GM23338 (cell line): ENCODE results near the gene SMURF1.

Experiments used
- CREB1 ChIP-seq: fragments of 250-450 bp; sonication (Bioruptor Pico); IDR thresholded peaks from 2 replicates; pipeline ENCODE4 v1.5.0; 2020; ENCODE audit warnings: low read depth, mild to moderate bottlenecking, moderate library complexity
- CTCF ChIP-seq, 2 experiments: fragments of 200-600 bp in 1 of 2; sonication (generic) in 1 of 2; conservative IDR thresholded peaks; 2 replicates each; pipeline versions ENCODE4 v1.5.1 to v1.6.1; 2016 to 2017; ENCODE audit warnings: antibody characterized with exemption in 2 of 2, low read depth in 2 of 2, mild to moderate bottlenecking in 2 of 2, moderate library complexity in 1 of 2
- EZH2 ChIP-seq: fragments of 200-600 bp; sonication (generic); IDR thresholded peaks from one replicate; pipeline ENCODE4 v1.8.0; 2017; ENCODE audit warnings: antibody characterized with exemption, mild to moderate bottlenecking, low read depth; ENCODE audit not compliant: unreplicated experiment
- EZH2phosphoT487 ChIP-seq: fragments of 200-600 bp; sonication (generic); IDR thresholded peaks from one replicate; pipeline ENCODE4 v1.8.1; 2018; ENCODE audit warnings: antibody characterized with exemption; ENCODE audit not compliant: unreplicated experiment
- JUNB ChIP-seq: IDR thresholded peaks from one replicate; pipeline ENCODE4 v1.6.1; 2016; ENCODE audit warnings: antibody characterized with exemption; ENCODE audit not compliant: unreplicated experiment
- POLR2AphosphoS5 ChIP-seq: IDR thresholded peaks from 2 replicates; pipeline ENCODE4 v1.6.1; 2016; ENCODE audit warnings: antibody characterized with exemption, low read depth
- REST ChIP-seq: IDR thresholded peaks from one replicate; pipeline ENCODE4 v1.6.1; 2018; ENCODE audit warnings: antibody characterized with exemption; ENCODE audit not compliant: unreplicated experiment
- STAT1 ChIP-seq: IDR thresholded peaks from one replicate; pipeline ENCODE4 v1.6.1; 2016; ENCODE audit warnings: antibody characterized with exemption; ENCODE audit not compliant: unreplicated experiment
- ZNF331 ChIP-seq: fragments of 250-450 bp; sonication (Bioruptor Pico); IDR thresholded peaks from 2 replicates; pipeline ENCODE4 v1.5.0; 2020; ENCODE audit warnings: low read depth, mild to moderate bottlenecking, moderate library complexity

DNA sequence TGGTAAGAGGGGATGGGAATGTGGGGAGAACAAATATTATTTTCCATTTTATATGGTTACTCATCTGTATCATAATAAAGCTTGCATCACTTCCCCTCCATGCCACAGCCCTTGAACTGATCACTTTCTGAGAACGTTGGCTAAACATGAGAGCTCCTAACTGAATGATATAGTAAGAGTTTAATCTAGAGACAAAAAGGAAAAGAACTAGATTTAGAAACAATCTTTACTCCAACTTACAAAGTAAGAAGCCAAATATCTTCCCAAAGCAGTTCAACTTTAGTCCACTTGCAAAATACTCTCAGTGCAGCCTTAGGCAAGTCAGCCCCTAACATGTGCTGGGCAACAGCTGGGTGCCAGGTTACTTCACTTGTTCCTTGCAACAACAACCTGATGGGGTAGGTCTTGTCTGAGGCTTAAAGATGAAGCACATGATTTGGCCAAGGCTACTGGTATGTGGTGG, 20.3 kb downstream of the SMURF1 start:
- no peak for TF ChIP-seq POLR2AphosphoS5
- no peak for TF ChIP-seq EZH2
- TF ChIP-seq CTCF (conservative IDR thresholded peaks at IDR 0.05; ENCODE audit: low read depth in 2 of 2), result no peak
- no peak for TF ChIP-seq JUNB
- TF ChIP-seq EZH2phosphoT487, result no peak
- TF ChIP-seq REST, result no peak
- no peak for TF ChIP-seq STAT1
- no peak for TF ChIP-seq ZNF331
- no peak for TF ChIP-seq CREB1 (CRISPR knock-in tag)
